ENCODE data around the gene SLCO2A1.

Gene SLCO2A1

GRCh38 chr3:133884054-133884886 lies 145.5 kb downstream of the SLCO2A1 start:
- TF ChIP-seq CTCF (IDR thresholded peaks at IDR 0.05; ENCODE audit: low read depth, low read length, missing control alignments), result no peak
- no peak overlapping the region for H3K4me3 ChIP-seq (ENCODE audit: low read depth, low read length)
- DNase-seq (ENCODE audit: low read depth), result no peak

GRCh38 chr3:133883641-133884040 lies 146.1 kb downstream of the SLCO2A1 start:
- no peak for DNase-seq (ENCODE audit: low read depth)
- H3K4me3 ChIP-seq (ENCODE audit: low read depth, low read length), result no peak overlapping the region
- TF ChIP-seq CTCF (IDR thresholded peaks at IDR 0.05; ENCODE audit: low read depth, low read length, missing control alignments), result no peak

GRCh38 chr3:133882986-133883586 lies 146.6 kb downstream of the SLCO2A1 start:
- no peak for TF ChIP-seq CTCF (IDR thresholded peaks at IDR 0.05; ENCODE audit: low read depth, low read length, missing control alignments)
- no peak for DNase-seq (ENCODE audit: low read depth)

GRCh38 chr3:133881939-133882825 lies 147.5 kb downstream of the SLCO2A1 start:
- TF ChIP-seq CTCF (IDR thresholded peaks at IDR 0.05; ENCODE audit: low read depth, low read length, missing control alignments), result no peak
- no peak for DNase-seq (ENCODE audit: low read depth)
- H3K4me3 ChIP-seq (ENCODE audit: low read depth, low read length), result no peak overlapping the region

More at GRCh38 chr3:133882986-133883586, 146.6 kb downstream of the SLCO2A1 start:
- no peak overlapping the region for H3K4me3 ChIP-seq (ENCODE audit: low read depth, low read length)

- H3K4me3 ChIP-seq (ENCODE audit: low read depth, low read length), result no peak overlapping the region
- no peak for DNase-seq (ENCODE audit: low read depth)
- no peak for TF ChIP-seq CTCF (IDR thresholded peaks at IDR 0.05; ENCODE audit: low read depth, low read length, missing control alignments)
Observed at GRCh38 chr3:133881492-133881891, 148.2 kb downstream of the SLCO2A1 start.

- DNase-seq (ENCODE audit: low read depth), result no peak
- no peak overlapping the region for H3K4me3 ChIP-seq (ENCODE audit: low read depth, low read length)
- TF ChIP-seq CTCF (IDR thresholded peaks at IDR 0.05; ENCODE audit: low read depth, low read length, missing control alignments), result no peak
Observed at GRCh38 chr3:133880886-133881455, 148.8 kb downstream of the SLCO2A1 start.

All from GM12864 (cell line).